ENCODE results near the gene SULT4A1.

DNA sequence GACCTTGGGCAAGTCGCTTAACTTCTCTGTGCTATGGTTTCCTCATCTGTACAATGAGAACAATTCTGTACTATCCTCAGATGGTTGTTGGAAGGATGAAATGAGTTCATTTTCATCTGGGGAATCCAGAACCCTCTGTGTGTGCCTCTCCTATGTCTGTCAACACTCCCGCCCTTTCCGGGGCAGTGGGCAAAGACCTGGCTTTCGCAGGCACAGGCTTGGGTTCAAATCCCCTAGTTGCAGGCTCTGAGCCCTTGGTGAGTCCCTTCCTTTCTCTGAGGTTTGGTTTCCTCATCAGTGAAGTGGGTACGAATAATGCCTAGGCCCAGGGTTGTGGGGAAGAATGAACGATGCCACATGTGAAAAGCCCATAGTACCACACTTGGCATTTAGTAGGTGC lies 23.5 kb upstream of the SULT4A1 start:
- TF ChIP-seq BHLHE40 (IDR thresholded peaks at IDR 0.05; ENCODE audit: low read depth, low read length) (no peak), POLR2A (IDR thresholded peaks at IDR 0.05; ENCODE audit: low read depth, low read length) (no peak), CTCF (conservative IDR thresholded peaks at IDR 0.05; ENCODE audit: low read depth, low read length) (no peak), CEBPB (IDR thresholded peaks at IDR 0.05; ENCODE audit: low read depth, low read length) (no peak), RFX5 (IDR thresholded peaks at IDR 0.05; ENCODE audit: low read depth, low read length) (no peak), CHD1 (IDR thresholded peaks at IDR 0.05; ENCODE audit: low read depth, low read length) (no peak)
